GM18520 (cell line): ENCODE measurements around the gene NOXO1.
"Not testable (repeated sequence)": the region's sequence is repeated elsewhere in the genome, so short reads cannot be mapped to it uniquely, and the experiment has no call there.

Experiments
- ATAC-seq: cut with Tn5 transposase; IDR thresholded peaks from one replicate; pipeline ENCODE4 v1.9.1; 2021; ENCODE audit not compliant: unreplicated experiment

NOXO1 gene

DNA sequence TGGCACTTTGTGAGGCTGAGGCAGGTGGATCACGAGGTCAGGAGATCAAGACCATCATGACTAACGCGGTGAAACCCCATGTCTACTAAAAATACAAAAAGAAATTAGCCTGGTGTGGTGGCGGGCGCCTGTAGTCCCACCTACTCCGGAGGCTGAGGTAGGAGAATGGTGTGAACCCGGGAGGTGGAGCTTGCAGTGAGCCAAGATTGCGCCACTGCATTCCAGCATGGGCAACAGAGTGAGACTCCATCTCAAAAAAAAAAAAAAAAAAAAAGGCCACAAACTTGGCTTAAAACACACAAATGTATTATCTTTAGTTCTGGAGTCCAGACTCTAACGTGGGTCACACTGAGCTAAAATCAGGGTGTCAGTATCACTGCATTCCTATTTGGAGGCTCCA lies 30.5 kb upstream of the NOXO1 start:
- not testable (repeated sequence) for ATAC-seq

DNA sequence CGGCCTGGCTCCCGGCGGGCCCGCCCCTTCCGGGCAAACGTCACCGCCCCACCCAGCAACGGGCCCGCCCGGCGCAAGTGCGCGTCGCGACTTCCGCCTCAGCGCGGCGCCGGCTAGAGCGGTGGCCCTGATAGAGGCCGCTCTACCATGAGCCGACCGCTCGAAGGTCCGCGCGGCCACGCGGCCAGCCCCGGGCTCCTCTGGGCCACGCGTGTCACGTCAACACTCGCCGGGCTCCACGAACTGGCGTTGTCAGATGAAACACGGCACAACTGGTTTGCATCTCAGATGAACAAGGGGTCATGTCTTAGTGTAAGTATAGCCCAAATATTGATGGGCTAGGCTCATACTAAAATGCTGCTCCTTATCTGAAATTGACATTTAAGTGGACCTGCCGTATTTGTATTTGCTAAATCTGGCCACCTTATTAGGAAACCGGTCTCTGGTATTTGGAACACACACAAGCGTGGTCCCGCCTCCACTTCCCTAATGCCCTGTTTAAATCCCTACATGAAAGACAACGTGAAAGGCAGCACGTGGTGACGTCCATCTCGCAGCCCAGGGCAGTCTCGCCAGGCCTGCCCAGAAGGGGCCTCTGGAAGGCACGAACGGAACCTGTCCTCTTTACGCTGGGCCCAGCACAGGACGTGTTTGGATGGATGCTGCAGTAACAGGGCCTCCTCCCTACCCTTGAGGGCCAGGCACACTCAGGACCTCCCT lies 28.7 kb upstream of the NOXO1 start, which contains the start of gene ZNF598:
Gene ZNF598, minus strand, starts transcription at position 31 of the 720 bp plus-strand sequence.
- peak; percentile 71 for ATAC-seq

DNA sequence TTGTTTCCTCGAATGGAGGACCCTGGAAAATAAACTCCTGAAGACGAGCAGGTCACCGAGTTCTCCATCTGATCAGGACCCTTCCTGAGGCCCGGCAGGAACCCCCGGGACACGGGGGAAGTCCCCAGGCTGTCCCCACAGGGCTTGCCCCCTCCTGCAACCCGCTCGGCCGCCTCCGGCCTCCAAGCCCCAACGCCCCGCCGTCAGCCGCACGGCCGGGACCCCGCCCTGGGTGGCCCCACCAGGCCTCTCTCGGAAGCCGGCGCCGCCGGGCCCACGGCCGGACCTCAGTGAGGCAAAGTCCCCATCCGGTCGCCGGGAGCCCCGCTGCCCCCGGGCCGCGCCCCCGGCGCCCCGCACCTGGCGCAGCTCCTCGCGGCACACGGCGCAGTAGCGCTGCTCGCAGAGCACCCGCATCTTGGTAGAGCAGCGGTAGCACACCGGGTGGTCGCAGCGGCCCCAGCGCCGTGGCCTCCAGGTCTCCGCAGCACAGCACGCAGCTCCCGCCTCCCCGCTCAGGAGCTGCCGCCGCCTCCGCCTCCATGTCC lies 28.0 kb upstream of the NOXO1 start:
- peak; percentile 31 for ATAC-seq

- no peak for ATAC-seq
Observed at GRCh38 chr16:2008631-2009163, 27.4 kb upstream of the NOXO1 start.

- ATAC-seq: no peak
Observed at GRCh38 chr16:2008009-2008526, 26.8 kb upstream of the NOXO1 start.

GRCh38 chr16:2007081-2007836 lies 26.0 kb upstream of the NOXO1 start:
- no peak for ATAC-seq

DNA sequence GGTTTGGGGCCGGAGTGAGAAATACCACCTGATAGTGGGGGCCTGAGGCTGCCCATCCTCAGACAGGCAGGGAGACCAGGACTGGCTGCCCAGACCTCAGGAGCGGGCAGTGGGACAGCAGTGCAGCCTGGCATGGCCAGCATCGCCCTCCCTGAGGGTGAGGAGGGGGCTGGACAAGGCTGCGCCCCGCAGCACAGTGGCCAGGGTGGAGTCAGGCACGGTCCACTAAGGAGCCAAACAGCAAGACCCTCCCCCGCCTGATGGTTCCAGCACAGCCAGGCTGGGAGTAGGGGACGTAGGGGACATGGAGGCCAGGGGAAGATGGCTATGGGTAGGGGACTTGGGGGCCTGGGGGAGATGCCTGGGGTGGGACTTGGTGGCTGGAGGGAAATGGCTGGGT lies 25.0 kb upstream of the NOXO1 start:
- no peak for ATAC-seq

GRCh38 chr16:2005646-2006045 lies 24.4 kb upstream of the NOXO1 start:
- no peak for ATAC-seq

GRCh38 chr16:2004795-2005517 lies 23.7 kb upstream of the NOXO1 start:
- ATAC-seq: no peak

- ATAC-seq: no peak
Observed at GRCh38 chr16:2003827-2004641, 22.8 kb upstream of the NOXO1 start.

DNA sequence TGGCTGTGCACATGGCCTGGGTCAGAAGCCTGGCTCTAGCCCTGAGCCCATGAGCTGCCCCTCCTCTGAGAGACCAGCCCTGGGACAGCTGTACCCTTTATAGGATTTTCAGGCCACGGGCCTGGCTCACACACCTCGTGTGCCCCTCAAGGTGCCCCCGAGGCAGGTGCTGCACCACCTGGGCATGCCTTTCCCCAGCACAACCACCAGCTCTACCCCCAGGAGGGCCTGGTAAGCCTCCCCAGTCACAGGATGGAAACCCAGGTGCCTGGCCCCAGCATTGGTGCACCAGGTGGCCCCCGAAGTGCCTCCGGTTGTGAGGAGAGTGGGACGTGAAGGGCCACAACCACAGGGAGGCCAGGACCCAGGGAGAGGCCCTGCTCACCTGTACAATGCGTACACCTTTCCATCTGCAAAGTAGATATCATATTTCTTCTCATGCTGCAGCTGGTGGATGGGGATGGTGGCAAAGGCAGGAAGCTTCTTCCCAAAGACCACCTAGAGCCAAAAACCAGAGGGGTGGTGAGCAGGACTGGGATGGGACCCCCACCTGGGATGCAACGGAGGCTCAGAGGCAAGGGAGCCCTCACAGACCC lies 22.1 kb upstream of the NOXO1 start:
- ATAC-seq: no peak

- no peak for ATAC-seq
Observed at GRCh38 chr16:2002406-2003230, 21.3 kb upstream of the NOXO1 start.

GRCh38 chr16:2001456-2002355 lies 20.4 kb upstream of the NOXO1 start:
- no peak for ATAC-seq

DNA sequence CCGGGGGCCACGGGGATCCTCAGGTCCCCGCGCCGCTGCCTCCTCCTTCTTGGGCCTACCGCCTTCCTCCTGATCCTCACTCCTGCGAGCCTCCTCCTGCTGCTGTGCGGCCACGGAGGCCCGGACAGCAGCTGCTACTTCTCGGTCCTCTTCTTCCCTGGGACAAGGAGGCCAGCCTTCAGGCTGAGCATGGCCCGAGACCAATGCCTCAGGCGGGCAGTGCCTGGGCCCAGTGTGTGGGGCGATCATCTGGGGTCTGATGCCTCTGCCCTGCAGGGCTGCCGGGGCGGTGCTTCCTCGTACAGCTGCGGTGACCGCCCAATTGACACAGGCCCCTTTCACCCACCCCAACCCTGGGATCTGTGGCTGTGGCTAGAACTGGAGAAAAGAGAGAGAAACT lies 19.8 kb upstream of the NOXO1 start:
- ATAC-seq: no peak

GRCh38 chr16:1999866-2000514 lies 18.7 kb upstream of the NOXO1 start:
- no peak for ATAC-seq

DNA sequence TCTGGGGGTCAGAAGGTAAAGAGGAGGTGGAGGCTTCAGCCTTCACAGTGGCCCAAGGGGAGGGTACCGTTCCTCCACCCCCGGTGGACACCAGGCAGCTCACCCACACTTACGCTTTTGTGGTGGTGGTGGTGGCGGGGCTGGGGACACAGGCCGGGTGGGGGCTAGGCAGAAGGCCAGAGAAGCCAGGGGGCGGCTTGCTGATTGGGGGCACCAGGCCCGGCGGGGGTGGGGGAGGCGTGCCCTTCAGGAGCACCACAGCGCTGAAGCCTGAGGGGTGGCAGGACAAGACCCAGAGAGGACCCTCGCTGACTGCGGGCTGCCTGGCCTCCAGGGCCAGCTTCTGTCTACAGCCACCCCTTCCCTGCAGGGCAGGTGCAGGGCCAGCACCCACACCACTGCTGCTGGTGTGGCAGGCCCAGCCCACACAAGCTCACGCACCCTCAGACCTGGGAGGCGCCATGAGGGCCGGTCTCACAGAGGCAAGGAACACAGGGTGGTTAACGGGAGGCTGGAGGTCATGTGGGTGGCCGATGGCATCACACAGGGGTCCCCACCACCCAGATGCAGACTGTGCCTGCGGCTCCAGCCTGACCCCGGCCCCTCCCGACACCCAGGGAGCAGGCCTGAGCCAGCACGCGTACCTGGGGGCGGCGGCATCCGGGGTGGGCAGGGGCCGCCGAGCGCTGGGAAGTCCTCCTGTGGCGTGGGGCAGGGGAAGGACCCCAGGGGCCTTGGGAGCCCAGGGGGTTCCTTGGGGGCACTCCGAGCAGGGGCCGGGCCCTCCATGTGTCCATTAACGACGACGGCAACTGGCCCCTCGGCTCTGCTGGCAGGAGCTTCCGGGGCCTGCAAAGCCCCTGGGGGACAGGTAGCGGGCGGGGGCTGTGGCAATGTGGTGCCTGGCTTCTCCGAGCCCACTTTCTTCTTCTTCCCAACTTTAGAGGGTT lies 17.9 kb upstream of the NOXO1 start:
- ATAC-seq: no peak
